SU-DHL-6 (cell line): ENCODE results near the gene MAPT.

Experiments used
- H2AFZ ChIP-seq: fragments of 200-600 bp; sonication (generic); 2 replicates; pipeline ENCODE4 v1.6.1; 2014; ENCODE audit warnings: low read depth, mild to moderate bottlenecking, moderate library complexity, mixed read lengths, antibody characterized with exemption, low read length; ENCODE audit not compliant: severe bottlenecking
- H3F3A ChIP-seq: fragments of 200-600 bp; shearing (Covaris generic); 2 replicates; pipeline ENCODE4 v1.6.0; 2016; ENCODE audit warnings: antibody characterized with exemption, mild to moderate bottlenecking; ENCODE audit not compliant: insufficient read depth
- H3K27ac ChIP-seq: fragments of 200-600 bp; sonication (generic); 2 replicates; pipeline ENCODE4 v1.5.1; 2016; ENCODE audit warnings: low read depth, mild to moderate bottlenecking, low read length, moderate library complexity, mixed read lengths
- H3K27me3 ChIP-seq: fragments of 200-600 bp; sonication (generic), shearing (Covaris generic); 2 replicates; pipeline ENCODE4 v1.6.0; 2014; ENCODE audit warnings: mild to moderate bottlenecking, low read length
- H3K36me3 ChIP-seq: fragments of 200-600 bp; sonication (generic); 2 replicates; pipeline ENCODE4 v1.6.1; 2014; ENCODE audit warnings: mild to moderate bottlenecking, low read length, mixed read lengths
- H3K4me2 ChIP-seq: fragments of 300-600, 200-600 bp; shearing (Covaris generic), sonication (generic); 2 replicates; pipeline ENCODE4 v1.6.0; 2014; ENCODE audit warnings: low read length, low read depth, mild to moderate bottlenecking; ENCODE audit not compliant: poor library complexity, severe bottlenecking
- H3K4me3 ChIP-seq: fragments of 200-600 bp; sonication (generic); 2 replicates; pipeline ENCODE4 v1.5.1; 2014; ENCODE audit warnings: antibody characterized with exemption, low read length, mild to moderate bottlenecking, mixed read lengths; ENCODE audit not compliant: insufficient read depth, poor library complexity, severe bottlenecking
- H3K79me2 ChIP-seq: fragments of 200-600 bp; sonication (generic); 2 replicates; pipeline ENCODE4 v1.6.1; 2014; ENCODE audit warnings: mild to moderate bottlenecking, low read length, moderate library complexity; ENCODE audit not compliant: insufficient read depth
- H3K9ac ChIP-seq: fragments of 200-600 bp; sonication (generic); 2 replicates; pipeline ENCODE4 v1.7.0; 2014; ENCODE audit warnings: mild to moderate bottlenecking, low read length
- H3K9me2 ChIP-seq: fragments of 200-600 bp; sonication (generic); replicated peaks from 2 replicates; pipeline ENCODE4 v1.6.1; 2014; ENCODE audit warnings: low read length; ENCODE audit not compliant: insufficient read depth
- H3K9me3 ChIP-seq: fragments of 200-600 bp; sonication (generic); 2 replicates; pipeline ENCODE4 v1.6.1; 2014; ENCODE audit warnings: low read length, mixed read lengths; ENCODE audit not compliant: insufficient read depth
- H4K20me1 ChIP-seq: fragments of 200-600 bp; sonication (generic); 2 replicates; pipeline ENCODE4 v1.6.1; 2014; ENCODE audit warnings: low read depth, mild to moderate bottlenecking, antibody characterized with exemption, low read length, moderate library complexity, mixed read lengths
- CTCF ChIP-seq: fragments of 200-600 bp; sonication (generic); IDR thresholded peaks from one replicate; pipeline ENCODE4 v1.5.1; 2017; ENCODE audit warnings: antibody characterized with exemption, mild to moderate bottlenecking, low read length, moderate library complexity; ENCODE audit not compliant: insufficient read depth, poor library complexity, severe bottlenecking
- EZH2phosphoT487 ChIP-seq: fragments of 200-600 bp; sonication (generic), shearing (Covaris generic); conservative IDR thresholded peaks from 2 replicates; pipeline ENCODE4 v1.6.1; 2018; ENCODE audit warnings: mild to moderate bottlenecking, antibody characterized with exemption, low read length, moderate library complexity, mixed read lengths

Gene MAPT

GRCh38 chr17:45846223-45846622 lies 48.1 kb upstream of the MAPT start:
- Histone ChIP-seq H3K9me3 (no peaks in the 10 kb centered on the region), H3K4me3 (no peak overlapping the region), H2AFZ (no peak overlapping the region), H3K27me3 (no peaks in the 10 kb centered on the region), H3F3A (no peaks in the 10 kb centered on the region), H3K4me2 (no peak overlapping the region), H4K20me1 (no peaks in the 10 kb centered on the region), H3K27ac (no peak overlapping the region), H3K9ac (no peak overlapping the region), H3K79me2 (no peaks in the 10 kb centered on the region), H3K36me3 (no peaks in the 10 kb centered on the region), H3K9me2 (no peaks in the 10 kb centered on the region)
- TF ChIP-seq EZH2phosphoT487: no peak
- no peak for TF ChIP-seq CTCF

GRCh38 chr17:45846646-45847045 lies 47.7 kb upstream of the MAPT start:
- no peaks in the 10 kb centered on the region for H3K9me2 ChIP-seq
- H2AFZ ChIP-seq: no peak overlapping the region
- no peak overlapping the region for H3K9ac ChIP-seq
- no peaks in the 10 kb centered on the region for H3F3A ChIP-seq
- H3K4me2 ChIP-seq: no peak overlapping the region
- H3K27me3 ChIP-seq: no peaks in the 10 kb centered on the region
- H4K20me1 ChIP-seq: no peaks in the 10 kb centered on the region
- TF ChIP-seq EZH2phosphoT487 (no peak), CTCF (no peak)
- no peaks in the 10 kb centered on the region for H3K36me3 ChIP-seq
- H3K79me2 ChIP-seq: no peaks in the 10 kb centered on the region
- H3K4me3 ChIP-seq: no peak overlapping the region
- H3K27ac ChIP-seq: no peak overlapping the region
- no peaks in the 10 kb centered on the region for H3K9me3 ChIP-seq

- H3K9me2 ChIP-seq: no peaks in the 10 kb centered on the region
- H3K27ac ChIP-seq: no peak overlapping the region
- H3K79me2 ChIP-seq: no peaks in the 10 kb centered on the region
- no peak overlapping the region for H3K9ac ChIP-seq
- no peaks in the 10 kb centered on the region for H3K9me3 ChIP-seq
- no peaks in the 10 kb centered on the region for H3K36me3 ChIP-seq
- TF ChIP-seq EZH2phosphoT487 (no peak), CTCF (no peak)
- no peaks in the 10 kb centered on the region for H4K20me1 ChIP-seq
- no peak overlapping the region for H3K4me3 ChIP-seq
- H2AFZ ChIP-seq: no peak overlapping the region
- H3K27me3 ChIP-seq: no peaks in the 10 kb centered on the region
- no peak overlapping the region for H3K4me2 ChIP-seq
- no peaks in the 10 kb centered on the region for H3F3A ChIP-seq
Measured at GRCh38 chr17:45847101-45847500, 47.3 kb upstream of the MAPT start.
